Thyroid gland (tissue), 4 donors: ENCODE results near the gene EXOC6.

Experiments
- POLR2A ChIP-seq, 2 donors: fragments of 450-650 bp; IDR thresholded peaks; one replicate each; pipeline ENCODE4 v1.6.1; 2017; ENCODE audit warnings: antibody characterized with exemption in 2 of 2, mild to moderate bottlenecking in 2 of 2, moderate library complexity in 1 of 2
- TF ChIP-seq, protein P1 (sequence below), 6 experiments: fragments of 200-600 bp in 3 of 6; fragments of 450-650 bp in 3 of 6; sonication (generic) in 3 of 6; IDR thresholded peaks; one replicate each; pipeline ENCODE4 v1.5.1; 2016 to 2019; ENCODE audit warnings: antibody characterized with exemption in 6 of 6, mild to moderate bottlenecking in 2 of 6, inconsistent platforms in 1 of 6, moderate library complexity in 1 of 6

DNA sequence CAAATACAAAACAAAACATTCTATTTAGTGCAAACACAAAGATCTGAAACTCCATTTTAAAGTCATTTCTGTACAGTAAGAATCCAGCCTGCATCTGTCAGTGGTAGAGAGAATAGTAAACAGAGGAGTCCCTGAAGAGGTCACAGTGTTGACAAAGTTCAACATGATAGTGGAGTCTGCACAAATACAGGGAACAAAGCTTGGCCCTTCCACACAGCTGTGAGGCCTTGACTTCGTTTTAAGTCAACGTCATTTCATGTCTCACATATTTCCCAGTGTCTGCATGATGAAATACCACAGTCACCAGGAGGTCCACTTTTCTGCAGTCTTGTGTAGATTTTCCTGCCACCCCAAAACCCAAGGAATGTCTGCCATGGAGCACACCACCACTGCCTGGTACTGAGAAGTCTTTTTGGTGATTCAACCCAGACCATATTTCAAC, 258.3 kb downstream of the EXOC6 start:
- TF ChIP-seq, protein P1, sequence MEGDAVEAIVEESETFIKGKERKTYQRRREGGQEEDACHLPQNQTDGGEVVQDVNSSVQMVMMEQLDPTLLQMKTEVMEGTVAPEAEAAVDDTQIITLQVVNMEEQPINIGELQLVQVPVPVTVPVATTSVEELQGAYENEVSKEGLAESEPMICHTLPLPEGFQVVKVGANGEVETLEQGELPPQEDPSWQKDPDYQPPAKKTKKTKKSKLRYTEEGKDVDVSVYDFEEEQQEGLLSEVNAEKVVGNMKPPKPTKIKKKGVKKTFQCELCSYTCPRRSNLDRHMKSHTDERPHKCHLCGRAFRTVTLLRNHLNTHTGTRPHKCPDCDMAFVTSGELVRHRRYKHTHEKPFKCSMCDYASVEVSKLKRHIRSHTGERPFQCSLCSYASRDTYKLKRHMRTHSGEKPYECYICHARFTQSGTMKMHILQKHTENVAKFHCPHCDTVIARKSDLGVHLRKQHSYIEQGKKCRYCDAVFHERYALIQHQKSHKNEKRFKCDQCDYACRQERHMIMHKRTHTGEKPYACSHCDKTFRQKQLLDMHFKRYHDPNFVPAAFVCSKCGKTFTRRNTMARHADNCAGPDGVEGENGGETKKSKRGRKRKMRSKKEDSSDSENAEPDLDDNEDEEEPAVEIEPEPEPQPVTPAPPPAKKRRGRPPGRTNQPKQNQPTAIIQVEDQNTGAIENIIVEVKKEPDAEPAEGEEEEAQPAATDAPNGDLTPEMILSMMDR (IDR thresholded peaks at IDR 0.05) = no peak
- TF ChIP-seq POLR2A (IDR thresholded peaks at IDR 0.05) = no peak
